ENCODE data around the gene NTHL1. TPM values are rescaled to one million over a fixed set of nuclear protein-coding genes. Genes with fewer than 3 reads are reported as not detected.

NTHL1 gene
- total and polyA plus RNA-seq, 10 of the 15 experiments (the other 5 are each of a cell fraction or from before 2014, with no cell fraction given): 0.85 to 54.7 (median 39.0) TPM

- TF ChIP-seq SMC3 (IDR thresholded peaks at IDR 0.05; ENCODE audit: borderline replicate concordance, low read length) (no peak), NFIC (IDR thresholded peaks at IDR 0.05; ENCODE audit: low read depth, low read length) (no peak), YY1 (IDR thresholded peaks at IDR 0.05; ENCODE audit: low read depth, low read length) (no peak), JUNB (IDR thresholded peaks at IDR 0.05) (no peak), RCOR1 (conservative IDR thresholded peaks at IDR 0.05; ENCODE audit: low read depth, low read length) (no peak)
Observed at GRCh38 chr16:2007081-2007836, 40.4 kb downstream of the NTHL1 start (continued).

GRCh38 chr16:2006317-2006716, 41.3 kb downstream of the NTHL1 start:
- H2AFZ ChIP-seq (ENCODE audit: control insufficient read depth, low read depth, low read length): no peak overlapping the region
- ATAC-seq (no peak), FAIRE-seq (no peak), DNase-seq (ENCODE audit: low read depth, low spot score) (no peak)
- H3K27me3 ChIP-seq (replicated peaks in 1 of 2; ENCODE audit: control insufficient read depth in 2 of 2, insufficient read depth in 2 of 2, low read length in 1 of 2): no peaks in the 10 kb centered on the region
- H3K4me3 ChIP-seq: no peak overlapping the region
- H3K79me2 ChIP-seq (ENCODE audit: control insufficient read depth, insufficient read depth, low read length): peaks cover 67% of the 10 kb centered on the region
- peaks cover 6% of the 10 kb centered on the region for H4K20me1 ChIP-seq (ENCODE audit: control insufficient read depth, insufficient read depth)
- H3K36me3 ChIP-seq (ENCODE audit: control insufficient read depth in 2 of 2, insufficient read depth in 2 of 2, low read length in 1 of 2): peaks cover 0 to 25% of the 10 kb centered on the region in 2 experiments; a peak in 2 of 4 replicates
- peaks cover 22% of the 10 kb centered on the region for H3K4me1 ChIP-seq (ENCODE audit: control insufficient read depth, insufficient read depth, low read length)
- peak overlapping the region; percentile 98; the same call in 1 of the 2 replicates for H3K4me2 ChIP-seq (ENCODE audit: control insufficient read depth, insufficient read depth)
- POLR2A ChIA-PET: interaction anchor here (0.6 kb wide), 1 partner anchor 104 kb away, joined by 3 read pairs; no protein-coding TSS in a partner anchor
- H3K27ac ChIP-seq (ENCODE audit: control insufficient read depth, insufficient read depth): no peak overlapping the region
- no TSS peak for BruUV-seq (replicated peaks)
- H3K9ac ChIP-seq (ENCODE audit: control insufficient read depth, insufficient read depth, low read length): no peak overlapping the region
- SMC1A ChIA-PET (ENCODE audit: uncharacterized antibody, unreplicated experiment): no interaction called here
- in situ Hi-C loops (cut with MboI): no loop called here
- RAD21 ChIA-PET (ENCODE audit: unreplicated experiment): no interaction called here
- peak; percentile 27; the same call in 1 of the 2 replicates for TF ChIP-seq POLR2A (IDR thresholded peaks at IDR 0.05; ENCODE audit: low read depth, low read length)
- no peak for TF ChIP-seq ZBED1 (IDR thresholded peaks at IDR 0.05; ENCODE audit: borderline replicate concordance)
- TF ChIP-seq RB1 (IDR thresholded peaks at IDR 0.05; ENCODE audit: borderline replicate concordance): no peak
- no peak for TF ChIP-seq ZSCAN29 (IDR thresholded peaks at IDR 0.05)
- no peak for TF ChIP-seq NRF1 (conservative IDR thresholded peaks at IDR 0.05; ENCODE audit: low read depth, low read length)
- no peaks in the 10 kb centered on the region for H3K9me3 ChIP-seq (replicated peaks; ENCODE audit: control insufficient read depth, insufficient read depth, low read length)
- intact Hi-C loops (cut with micrococcal nuclease; ENCODE audit: unreplicated experiment): loop anchor here (5.0 kb wide), 1 partner anchor 146 kb away; no protein-coding TSS in a partner anchor
- CTCF ChIA-PET: no interaction called here
- 96% methylated on average over 8 of the region's 8 CpGs for WGBS (ENCODE audit: insufficient coverage, insufficient replicate concordance, low lambda C conversion rate, missing lambda C conversion rate)
